ENCODE data around the gene PRB2.

PRB2 gene

DNA sequence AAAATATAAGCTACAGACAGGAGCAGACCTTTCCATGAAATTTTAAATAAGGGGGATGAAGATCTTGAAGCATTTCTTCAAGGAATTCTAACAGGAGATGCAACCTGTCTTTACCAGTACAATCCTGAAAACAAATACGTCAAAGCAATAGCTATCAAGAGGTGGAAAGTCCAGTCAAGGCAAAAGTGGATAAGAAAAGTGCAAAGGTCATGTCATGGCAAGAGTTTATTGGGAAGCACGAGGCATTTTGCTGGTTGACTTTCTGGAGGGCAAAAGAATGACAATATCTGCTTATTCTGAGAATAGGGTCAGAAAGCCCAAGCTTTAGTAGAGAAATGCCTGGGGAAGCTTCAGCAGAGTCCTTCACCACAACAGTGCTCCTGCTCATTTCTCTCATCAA is 50.9 kb downstream of the PRB2 start:
- TF ChIP-seq, protein P1, sequence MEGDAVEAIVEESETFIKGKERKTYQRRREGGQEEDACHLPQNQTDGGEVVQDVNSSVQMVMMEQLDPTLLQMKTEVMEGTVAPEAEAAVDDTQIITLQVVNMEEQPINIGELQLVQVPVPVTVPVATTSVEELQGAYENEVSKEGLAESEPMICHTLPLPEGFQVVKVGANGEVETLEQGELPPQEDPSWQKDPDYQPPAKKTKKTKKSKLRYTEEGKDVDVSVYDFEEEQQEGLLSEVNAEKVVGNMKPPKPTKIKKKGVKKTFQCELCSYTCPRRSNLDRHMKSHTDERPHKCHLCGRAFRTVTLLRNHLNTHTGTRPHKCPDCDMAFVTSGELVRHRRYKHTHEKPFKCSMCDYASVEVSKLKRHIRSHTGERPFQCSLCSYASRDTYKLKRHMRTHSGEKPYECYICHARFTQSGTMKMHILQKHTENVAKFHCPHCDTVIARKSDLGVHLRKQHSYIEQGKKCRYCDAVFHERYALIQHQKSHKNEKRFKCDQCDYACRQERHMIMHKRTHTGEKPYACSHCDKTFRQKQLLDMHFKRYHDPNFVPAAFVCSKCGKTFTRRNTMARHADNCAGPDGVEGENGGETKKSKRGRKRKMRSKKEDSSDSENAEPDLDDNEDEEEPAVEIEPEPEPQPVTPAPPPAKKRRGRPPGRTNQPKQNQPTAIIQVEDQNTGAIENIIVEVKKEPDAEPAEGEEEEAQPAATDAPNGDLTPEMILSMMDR (IDR thresholded peaks at IDR 0.05; ENCODE audit: extremely low read depth, insufficient read depth, missing control alignments) = no peak
- DNase-seq (ENCODE audit: low spot score) = no peak
- in situ Hi-C loops (cut with MboI; ENCODE audit: low pct_unique_long_range_greater_than_20kb, low sequenced_read_pairs, unreplicated experiment) = no loop called here

Data from GM13977 (cell line).